Cardiac muscle cell (in vitro differentiated cells and primary cell): ENCODE results near the gene TNIK. TPM values are rescaled to one million over a fixed set of nuclear protein-coding genes. Genes with fewer than 3 reads are reported as not detected.
"Not testable (repeated sequence)": the region's sequence is repeated elsewhere in the genome, so short reads cannot be mapped to it uniquely, and the experiment has no call there.

ENCODE experiments used
- DNase-seq, 2 donors: peaks; one replicate each; pipeline versions ENCODE4 v3.0.0 to v3.0.0-alpha.2; 2010 to 2017; ENCODE audit warnings: low read depth in 1 of 2, low spot score in 1 of 2
- H3K27ac ChIP-seq: fragments of 200-600 bp; sonication (generic); 2 replicates; pipeline ENCODE4 v1.5.1; 2016
- H3K27me3 ChIP-seq: fragments of 200-600 bp; sonication (generic); 2 replicates; pipeline ENCODE4 v1.6.0; 2016; ENCODE audit warnings: control low read depth
- H3K36me3 ChIP-seq: fragments of 200-600 bp; sonication (generic); 2 replicates; pipeline ENCODE4 v1.5.1; 2016; ENCODE audit warnings: control low read depth
- H3K4me1 ChIP-seq: fragments of 200-600 bp; sonication (generic); 2 replicates; pipeline ENCODE4 v1.8.1; 2017; ENCODE audit warnings: low read depth, mild to moderate bottlenecking, mixed run types
- H3K4me3 ChIP-seq: fragments of 200-600 bp; sonication (generic); 2 replicates; pipeline ENCODE4 v1.5.1; 2016; ENCODE audit warnings: mild to moderate bottlenecking
- H3K9me3 ChIP-seq: fragments of 200-600 bp; sonication (generic); 2 replicates; pipeline ENCODE4 v1.5.1; 2017; ENCODE audit warnings: low read depth, mild to moderate bottlenecking, control low read depth
- polyA plus RNA-seq: library from polyadenylated mRNA; unstranded; fragments of >200 nt; fragmentation: Nextera tagmentation; extraction: Ambion mirVana; gene quantifications from 2 replicates; pipeline ENCODE4 v1.2.1, GENCODE V29; 2016
- total RNA-seq: library from RNA; depleted of rRNA; stranded (reverse); fragments of >200 nt; gene quantifications from 2 replicates; pipeline ENCODE4 v1.2.3, GENCODE V29; 2016
- TF ChIP-seq, protein P1 (sequence below): IDR thresholded peaks from 2 replicates; pipeline ENCODE4 v1.5.1; 2012; ENCODE audit warnings: low read depth, mild to moderate bottlenecking, low read length

TNIK gene
- total and polyA plus RNA-seq, 2 experiments from 2014 or later = 32.8 to 55.1 TPM

GRCh38 chr3:171453180-171453886 is 6.9 kb downstream of the TNIK start:
- DNase-seq = peak in 1 of 2 donors; percentile 67
- TF ChIP-seq, protein P1, sequence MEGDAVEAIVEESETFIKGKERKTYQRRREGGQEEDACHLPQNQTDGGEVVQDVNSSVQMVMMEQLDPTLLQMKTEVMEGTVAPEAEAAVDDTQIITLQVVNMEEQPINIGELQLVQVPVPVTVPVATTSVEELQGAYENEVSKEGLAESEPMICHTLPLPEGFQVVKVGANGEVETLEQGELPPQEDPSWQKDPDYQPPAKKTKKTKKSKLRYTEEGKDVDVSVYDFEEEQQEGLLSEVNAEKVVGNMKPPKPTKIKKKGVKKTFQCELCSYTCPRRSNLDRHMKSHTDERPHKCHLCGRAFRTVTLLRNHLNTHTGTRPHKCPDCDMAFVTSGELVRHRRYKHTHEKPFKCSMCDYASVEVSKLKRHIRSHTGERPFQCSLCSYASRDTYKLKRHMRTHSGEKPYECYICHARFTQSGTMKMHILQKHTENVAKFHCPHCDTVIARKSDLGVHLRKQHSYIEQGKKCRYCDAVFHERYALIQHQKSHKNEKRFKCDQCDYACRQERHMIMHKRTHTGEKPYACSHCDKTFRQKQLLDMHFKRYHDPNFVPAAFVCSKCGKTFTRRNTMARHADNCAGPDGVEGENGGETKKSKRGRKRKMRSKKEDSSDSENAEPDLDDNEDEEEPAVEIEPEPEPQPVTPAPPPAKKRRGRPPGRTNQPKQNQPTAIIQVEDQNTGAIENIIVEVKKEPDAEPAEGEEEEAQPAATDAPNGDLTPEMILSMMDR = peak; percentile 41
- peaks cover 28% of the 10 kb centered on the region for H3K4me1 ChIP-seq
- H3K36me3 ChIP-seq = no peaks in the 10 kb centered on the region
- peak overlapping the region; percentile 4 for H3K27ac ChIP-seq
- no peak overlapping the region for H3K4me3 ChIP-seq
- H3K9me3 ChIP-seq = no peaks in the 10 kb centered on the region
- H3K27me3 ChIP-seq = no peaks in the 10 kb centered on the region

DNA sequence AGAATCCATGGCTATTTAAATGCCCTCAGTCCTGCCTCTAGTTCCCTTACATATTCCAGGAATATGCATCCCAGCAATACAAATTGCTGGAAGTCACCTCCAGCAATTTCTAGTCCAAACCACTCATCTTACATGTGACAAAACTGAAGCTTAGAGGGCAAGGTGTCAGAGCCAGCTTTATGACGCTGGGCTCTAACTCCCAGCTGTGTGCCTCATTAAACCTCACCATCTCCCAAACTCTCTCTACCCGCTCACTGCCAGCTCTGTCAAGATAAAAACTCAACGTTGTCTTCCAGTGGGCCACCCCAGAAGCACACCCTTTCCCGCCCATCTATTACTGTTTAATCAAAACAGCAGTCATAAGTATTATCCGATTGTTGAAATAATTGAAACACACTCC is 7.9 kb downstream of the TNIK start:
- TF ChIP-seq, protein P1 = no peak
- no peaks in the 10 kb centered on the region for H3K27me3 ChIP-seq
- peaks cover 28% of the 10 kb centered on the region for H3K4me1 ChIP-seq
- H3K4me3 ChIP-seq = no peak overlapping the region
- H3K9me3 ChIP-seq = no peaks in the 10 kb centered on the region
- H3K27ac ChIP-seq = no peak overlapping the region
- DNase-seq = no peak
- no peaks in the 10 kb centered on the region for H3K36me3 ChIP-seq

DNA sequence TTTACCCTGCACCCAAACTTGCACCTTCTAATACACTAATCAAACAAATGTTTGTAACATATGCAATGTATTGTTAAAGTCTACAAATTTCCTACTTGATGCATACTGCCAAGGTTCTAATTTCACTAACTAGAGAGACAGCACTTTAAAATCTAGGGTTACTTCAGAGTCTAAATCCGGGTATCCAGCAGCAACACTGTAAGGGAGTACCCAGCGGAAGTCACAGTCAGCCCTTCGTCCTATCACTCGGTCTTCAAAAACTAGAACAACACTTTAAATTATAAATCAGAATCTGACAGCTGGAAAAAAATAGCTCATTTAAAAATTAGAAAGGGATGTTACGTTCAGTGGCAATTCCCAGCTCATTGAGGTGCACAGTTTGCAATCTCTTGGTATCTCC is 8.3 kb downstream of the TNIK start:
- no peaks in the 10 kb centered on the region for H3K36me3 ChIP-seq
- no peak for DNase-seq
- TF ChIP-seq, protein P1 = no peak

GRCh38 chr3:171447579-171447891 is 12.7 kb downstream of the TNIK start:
- DNase-seq, H3K27me3 ChIP-seq, H3K9me3 ChIP-seq, H3K4me3 ChIP-seq, H3K36me3 ChIP-seq, H3K27ac ChIP-seq: not testable (repeated sequence)
- peaks cover 15% of the 10 kb centered on the region for H3K4me1 ChIP-seq

More for the DNA sequence above, 8.3 kb downstream of the TNIK start:
- H3K27me3 ChIP-seq = no peaks in the 10 kb centered on the region
- no peak overlapping the region for H3K27ac ChIP-seq
- H3K4me3 ChIP-seq = no peak overlapping the region
- H3K4me1 ChIP-seq = peaks cover 24% of the 10 kb centered on the region
- H3K9me3 ChIP-seq = no peaks in the 10 kb centered on the region

GRCh38 chr3:171446801-171447578 is 13.2 kb downstream of the TNIK start:
- no peaks in the 10 kb centered on the region for H3K36me3 ChIP-seq
- no peak overlapping the region for H3K27ac ChIP-seq
- DNase-seq = peak in 1 of 2 donors; percentile 28
- H3K9me3 ChIP-seq = no peaks in the 10 kb centered on the region
- peaks cover 15% of the 10 kb centered on the region for H3K4me1 ChIP-seq
- H3K27me3 ChIP-seq = no peaks in the 10 kb centered on the region
- no peak overlapping the region for H3K4me3 ChIP-seq
- TF ChIP-seq, protein P1 = no peak

GRCh38 chr3:171446301-171446700 is 13.9 kb downstream of the TNIK start:
- DNase-seq = no peak
- Histone ChIP-seq H3K27me3 (no peaks in the 10 kb centered on the region), H3K9me3 (no peaks in the 10 kb centered on the region), H3K27ac (no peak overlapping the region), H3K4me1 (peaks cover 17% of the 10 kb centered on the region), H3K4me3 (no peak overlapping the region), H3K36me3 (no peaks in the 10 kb centered on the region)
- TF ChIP-seq, protein P1 = no peak
